ENCODE results near the gene CHURC1.

The CHURC1 gene

GRCh38 chr14:64871344-64871743 lies 42.9 kb upstream of the CHURC1 start:
- peaks cover 47% of the 10 kb centered on the region for H3K27me3 ChIP-seq (ENCODE audit: insufficient read depth, low read length, poor library complexity)
- DNase-seq (no peak), ATAC-seq (ENCODE audit: insufficient read depth, low read depth) (no peak)
- no peaks in the 10 kb centered on the region for H4K20me1 ChIP-seq (ENCODE audit: insufficient read depth, low read length)
- H3K4me2 ChIP-seq (ENCODE audit: insufficient read depth, low read length) = no peak overlapping the region
- TF ChIP-seq CTCF (IDR thresholded peaks at IDR 0.05; ENCODE audit: borderline replicate concordance, extremely low read depth, low read length, poor library complexity, severe bottlenecking) = no peak
- no peaks in the 10 kb centered on the region for H3K36me3 ChIP-seq (ENCODE audit: insufficient read depth, low read length)
- no peak overlapping the region for H3K9ac ChIP-seq (ENCODE audit: low read depth, low read length)
- no peak overlapping the region for H2AFZ ChIP-seq (ENCODE audit: low read depth, low read length)
- H3K27ac ChIP-seq (ENCODE audit: low read length) = no peak overlapping the region
- H3K4me3 ChIP-seq (ENCODE audit: low read depth in 1 of 2, low read length in 2 of 2) = no peak overlapping the region
- H3K4me1 ChIP-seq (ENCODE audit: insufficient read depth, low read length) = no peaks in the 10 kb centered on the region
- no peaks in the 10 kb centered on the region for H3K9me3 ChIP-seq (ENCODE audit: insufficient read depth, low read length, severe bottlenecking)
- H3K79me2 ChIP-seq (ENCODE audit: insufficient read depth, low read length) = no peaks in the 10 kb centered on the region

- H3K79me2 ChIP-seq (ENCODE audit: insufficient read depth, low read length) = no peaks in the 10 kb centered on the region
- no peak overlapping the region for H3K9ac ChIP-seq (ENCODE audit: low read depth, low read length)
- ATAC-seq (ENCODE audit: insufficient read depth, low read depth) = no peak
- no peak overlapping the region for H3K4me3 ChIP-seq (ENCODE audit: low read depth in 1 of 2, low read length in 2 of 2)
- TF ChIP-seq CTCF (IDR thresholded peaks at IDR 0.05; ENCODE audit: borderline replicate concordance, extremely low read depth, low read length, poor library complexity, severe bottlenecking) (no peak), EZH2 (IDR thresholded peaks at IDR 0.05; ENCODE audit: borderline replicate concordance, low read depth, low read length, severe bottlenecking) (no peak)
- H4K20me1 ChIP-seq (ENCODE audit: insufficient read depth, low read length) = no peaks in the 10 kb centered on the region
- no peaks in the 10 kb centered on the region for H3K4me1 ChIP-seq (ENCODE audit: insufficient read depth, low read length)
- DNase-seq = no peak
- no peak overlapping the region for H2AFZ ChIP-seq (ENCODE audit: low read depth, low read length)
- no peak overlapping the region for H3K4me2 ChIP-seq (ENCODE audit: insufficient read depth, low read length)
- no peak overlapping the region for H3K27ac ChIP-seq (ENCODE audit: low read length)
- H3K9me3 ChIP-seq (ENCODE audit: insufficient read depth, low read length, severe bottlenecking) = no peaks in the 10 kb centered on the region
- peaks cover 62% of the 10 kb centered on the region for H3K27me3 ChIP-seq (ENCODE audit: insufficient read depth, low read length, poor library complexity)
- H3K36me3 ChIP-seq (ENCODE audit: insufficient read depth, low read length) = no peaks in the 10 kb centered on the region
Measured at GRCh38 chr14:64873506-64874219, 40.6 kb upstream of the CHURC1 start.

- H3K79me2 ChIP-seq (ENCODE audit: insufficient read depth, low read length) = no peaks in the 10 kb centered on the region
- TF ChIP-seq CTCF (IDR thresholded peaks at IDR 0.05; ENCODE audit: borderline replicate concordance, extremely low read depth, low read length, poor library complexity, severe bottlenecking) = no peak
- TF ChIP-seq EZH2 (IDR thresholded peaks at IDR 0.05; ENCODE audit: borderline replicate concordance, low read depth, low read length, severe bottlenecking) = peak; percentile 42
- no peak overlapping the region for H3K4me3 ChIP-seq (ENCODE audit: low read depth in 1 of 2, low read length in 2 of 2)
Measured at GRCh38 chr14:64875350-64875749, 38.9 kb upstream of the CHURC1 start.

More at GRCh38 chr14:64875350-64875749, 38.9 kb upstream of the CHURC1 start:
- H4K20me1 ChIP-seq (ENCODE audit: insufficient read depth, low read length) = no peaks in the 10 kb centered on the region
- H3K36me3 ChIP-seq (ENCODE audit: insufficient read depth, low read length) = no peaks in the 10 kb centered on the region
- H2AFZ ChIP-seq (ENCODE audit: low read depth, low read length) = no peak overlapping the region
- H3K4me1 ChIP-seq (ENCODE audit: insufficient read depth, low read length) = peaks cover 8% of the 10 kb centered on the region; the same call in 1 of the 2 replicates
- H3K27ac ChIP-seq (ENCODE audit: low read length) = no peak overlapping the region
- ATAC-seq (ENCODE audit: insufficient read depth, low read depth) (no peak), DNase-seq (no peak)
- H3K9me3 ChIP-seq (ENCODE audit: insufficient read depth, low read length, severe bottlenecking) = no peaks in the 10 kb centered on the region
- H3K27me3 ChIP-seq (ENCODE audit: insufficient read depth, low read length, poor library complexity) = peaks cover 72% of the 10 kb centered on the region
- no peak overlapping the region for H3K9ac ChIP-seq (ENCODE audit: low read depth, low read length)
- H3K4me2 ChIP-seq (ENCODE audit: insufficient read depth, low read length) = no peak overlapping the region
